Head of caudate nucleus (tissue), 42 donors: ENCODE measurements around the gene CLCN1.

Source experiments
- DNase-seq, 42 donors: peaks; one replicate each; pipeline versions ENCODE4 v3.0.0 to v3.0.0-alpha.2; 2020 to 2021; ENCODE audit warnings: mixed read lengths in 7 of 42
- intact Hi-C: fragments of 100-400 bp; cut with DNase I; formaldehyde crosslinking; loops from one replicate; pipeline ENCODE4 v1.15.0; 2022

The CLCN1 gene

DNA sequence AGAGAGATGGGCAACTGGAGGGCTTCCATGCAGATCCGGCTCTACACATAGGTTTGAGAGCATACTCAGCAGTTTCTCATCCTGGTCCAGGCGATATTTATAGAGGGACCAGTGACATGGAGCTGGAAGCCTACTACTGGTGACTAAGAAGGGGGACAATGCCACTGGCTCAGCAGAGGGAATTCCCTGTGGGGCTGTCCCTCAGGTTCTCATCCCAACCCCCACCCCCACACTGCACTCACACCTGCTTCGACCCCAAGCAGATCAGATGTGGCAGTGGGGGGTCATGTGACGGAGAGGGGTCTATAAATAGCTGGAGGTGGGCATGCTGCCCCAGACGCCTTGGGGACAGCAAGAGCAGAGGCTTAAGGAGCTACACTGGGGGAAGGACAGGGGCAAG is at the start of gene CLCN1:
TSS of gene CLCN1 (plus strand) at position 336 of the 400 bp plus-strand sequence. CDS start 102 bp downstream, outside the sequence.
- intact Hi-C loops, result no loop called here
- DNase-seq, result no peak

DNA sequence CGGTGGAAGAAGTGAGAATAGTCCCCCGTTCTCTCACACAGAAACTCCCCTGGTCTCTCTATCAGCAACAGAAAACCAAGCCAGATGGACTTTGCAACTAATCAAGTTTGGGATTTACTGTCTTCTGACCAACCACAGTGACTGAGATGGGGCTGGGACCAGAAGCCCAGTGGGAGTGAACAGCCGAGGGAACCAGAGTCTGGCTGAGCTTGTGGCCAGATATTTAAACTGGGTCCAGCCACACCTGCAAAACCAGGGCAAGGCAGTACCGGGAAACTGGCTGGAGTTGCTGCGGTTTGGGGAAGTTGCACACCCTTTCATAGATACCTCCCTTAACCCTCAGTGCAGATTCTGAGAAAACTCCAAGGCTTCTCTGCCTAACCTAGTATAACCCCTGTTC is 46.7 kb upstream of the CLCN1 start:
- intact Hi-C loops, result no loop called here

DNA sequence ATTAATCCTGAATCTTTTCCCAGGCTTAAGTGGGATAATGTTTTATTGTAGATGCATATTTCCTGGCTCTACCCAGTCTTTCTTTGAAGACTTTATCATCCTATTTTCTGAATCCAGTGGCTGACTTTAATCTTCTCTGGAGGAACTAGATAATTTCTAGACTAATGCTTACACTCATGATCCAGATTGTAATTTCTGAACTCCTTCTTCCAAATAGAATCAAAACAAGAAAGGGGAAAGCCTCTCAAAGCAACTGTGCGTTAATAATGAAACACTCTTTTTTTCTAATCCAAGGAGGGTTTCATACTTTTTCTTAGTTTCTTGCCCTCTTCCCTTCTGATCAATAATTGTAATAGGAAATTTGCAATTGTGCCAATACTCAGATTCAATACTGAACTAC is 44.7 kb upstream of the CLCN1 start:
- no peak for DNase-seq
- intact Hi-C loops, result no loop called here

More for the DNA sequence above, 46.7 kb upstream of the CLCN1 start:
- peak in 1 of 42 donors; percentile 35 for DNase-seq

DNA sequence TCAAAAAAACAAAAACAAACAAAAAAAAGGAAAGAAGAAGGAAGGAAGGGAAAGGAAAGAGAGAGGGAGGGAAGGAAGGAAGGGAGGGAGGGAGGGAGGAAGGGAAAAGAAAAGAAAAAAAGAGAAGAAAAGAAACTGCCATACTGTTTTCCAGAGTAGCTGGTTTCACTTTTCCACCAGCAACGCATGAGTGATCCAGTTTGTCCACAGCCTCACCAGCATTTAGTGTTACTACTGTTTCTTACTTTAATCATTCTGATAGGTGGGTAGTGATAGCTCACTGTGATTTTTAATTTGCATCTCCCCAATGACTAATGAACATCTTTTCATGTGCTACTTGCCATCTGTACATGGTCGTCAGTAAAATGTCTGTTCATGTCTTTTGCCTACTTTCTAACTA is 43.0 kb upstream of the CLCN1 start:
- intact Hi-C loops, result no loop called here
- DNase-seq, result no peak

DNA sequence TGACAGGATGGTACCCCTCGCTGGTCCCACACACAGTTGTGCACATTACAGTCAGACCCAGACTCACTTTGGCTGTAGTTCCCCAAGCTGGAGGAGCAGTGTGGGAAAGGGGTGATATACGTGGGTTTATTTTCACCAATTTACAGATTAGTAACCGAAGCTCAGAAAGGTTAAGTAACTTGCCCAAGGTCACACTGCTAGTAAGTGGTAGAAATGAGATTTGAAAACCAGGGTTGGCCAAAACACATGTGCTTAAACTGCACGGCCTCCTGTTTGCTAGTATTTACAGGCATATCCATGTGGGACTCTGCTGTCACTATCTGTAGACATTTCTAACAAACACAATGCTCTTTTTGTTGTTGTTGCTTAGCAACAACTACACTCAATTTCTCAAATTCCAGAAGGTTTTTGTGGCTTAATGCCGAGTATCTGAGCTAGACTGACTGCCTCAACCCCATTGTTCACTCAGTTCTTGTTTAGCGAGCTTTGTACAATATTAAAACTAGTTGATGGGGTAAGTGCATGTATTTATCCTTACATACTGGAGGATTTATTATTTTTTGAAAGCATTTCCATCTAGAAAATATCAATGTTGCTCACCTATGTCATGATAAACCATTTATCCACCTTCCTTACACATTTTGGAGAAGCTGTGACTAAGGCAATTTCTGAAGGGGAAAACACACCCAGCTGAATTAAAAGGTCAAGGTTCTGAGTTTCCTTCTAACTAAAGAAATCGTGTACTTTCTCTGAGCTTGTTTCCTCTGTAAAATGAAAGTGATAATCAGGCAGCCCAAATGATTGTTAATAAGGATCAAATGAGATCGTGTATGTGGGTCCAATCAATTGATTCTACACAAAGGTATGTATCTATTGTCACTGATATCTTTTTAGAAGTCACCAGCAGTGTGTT is 36.5 kb upstream of the CLCN1 start:
- DNase-seq, result peak in 11 of 42 donors; percentile 28 to 80 (median 45)
- intact Hi-C loops, result no loop called here

DNA sequence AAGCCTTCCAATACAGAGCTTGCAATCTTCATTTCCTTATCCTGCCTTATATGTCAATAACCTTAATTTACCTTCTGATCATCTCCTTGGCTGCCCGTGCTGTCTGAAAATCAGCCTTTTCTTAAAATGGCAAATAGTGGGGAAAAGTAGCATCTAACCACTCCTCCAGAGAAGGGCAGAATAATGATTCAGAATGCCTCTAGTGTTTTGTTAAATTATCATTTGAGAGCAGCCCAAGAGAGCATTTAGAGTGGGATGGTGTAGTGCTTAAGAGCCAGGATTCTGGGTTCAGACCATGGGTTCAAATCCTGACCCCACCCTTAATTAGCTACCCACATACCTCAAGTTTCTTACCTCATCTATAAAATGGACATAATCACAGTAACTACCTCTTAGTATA is 35.8 kb upstream of the CLCN1 start:
- no peak for DNase-seq
- intact Hi-C loops, result no loop called here

DNA sequence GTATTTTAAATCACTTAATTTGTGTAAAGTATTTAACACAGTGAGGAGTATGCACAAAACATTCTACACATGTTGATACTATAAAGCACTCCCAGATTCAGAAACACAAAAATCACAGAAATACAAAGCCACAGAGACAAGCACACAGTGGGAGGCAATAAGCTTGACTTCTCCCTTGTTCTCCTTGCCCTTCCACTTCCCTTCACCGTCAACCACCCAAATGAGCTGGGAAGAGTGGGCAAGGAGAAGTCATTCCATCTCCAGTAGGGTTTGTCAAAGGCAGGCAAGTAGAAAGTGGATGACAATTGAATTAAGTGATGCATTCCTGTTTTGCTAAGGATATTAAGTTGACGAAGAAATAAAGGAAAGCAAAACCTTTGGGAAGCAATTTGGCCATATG is 35.3 kb upstream of the CLCN1 start:
- no peak for DNase-seq
- intact Hi-C loops, result no loop called here

DNA sequence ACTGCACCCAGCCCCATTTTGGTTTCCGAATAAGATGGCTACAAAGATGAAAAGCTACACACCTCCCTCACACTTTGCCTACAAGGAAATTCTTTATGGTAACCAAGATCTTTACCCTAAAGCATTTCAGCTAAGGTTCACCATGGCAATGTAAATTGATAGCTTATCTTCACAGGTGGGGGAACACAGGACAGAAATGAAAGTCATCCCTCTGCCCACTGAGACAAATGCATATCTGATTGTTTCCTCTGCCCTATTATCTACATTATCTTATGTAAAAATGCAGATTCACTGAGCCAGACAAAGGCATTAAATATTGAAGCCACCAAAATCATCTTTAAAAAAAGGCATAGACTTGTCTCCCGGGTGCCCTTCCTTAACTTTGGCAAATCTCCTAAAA is 34.4 kb upstream of the CLCN1 start:
- intact Hi-C loops, result no loop called here
- DNase-seq, result peak in 1 of 42 donors; percentile 37

DNA sequence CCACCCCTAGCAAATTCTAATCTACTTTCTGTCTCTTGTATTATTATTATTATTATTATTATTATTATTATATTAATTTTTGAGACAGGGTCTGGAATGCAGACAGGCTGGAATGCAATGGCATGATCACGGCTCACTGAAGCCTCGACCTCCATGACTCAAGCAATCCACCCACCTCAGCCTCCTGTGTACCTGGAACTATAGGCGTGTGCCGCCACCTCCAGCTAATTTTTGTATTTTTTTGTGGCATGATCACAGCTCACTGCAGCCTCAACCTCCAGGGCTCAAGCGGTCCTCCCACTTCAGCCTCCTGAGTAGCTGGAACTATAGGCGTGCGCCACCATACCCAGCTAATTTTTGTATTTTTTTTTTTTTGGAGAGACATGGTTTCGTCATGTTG is 33.8 kb upstream of the CLCN1 start:
- intact Hi-C loops, result no loop called here
- DNase-seq, result peak in 17 of 42 donors; percentile 17 to 73 (median 50)

DNA sequence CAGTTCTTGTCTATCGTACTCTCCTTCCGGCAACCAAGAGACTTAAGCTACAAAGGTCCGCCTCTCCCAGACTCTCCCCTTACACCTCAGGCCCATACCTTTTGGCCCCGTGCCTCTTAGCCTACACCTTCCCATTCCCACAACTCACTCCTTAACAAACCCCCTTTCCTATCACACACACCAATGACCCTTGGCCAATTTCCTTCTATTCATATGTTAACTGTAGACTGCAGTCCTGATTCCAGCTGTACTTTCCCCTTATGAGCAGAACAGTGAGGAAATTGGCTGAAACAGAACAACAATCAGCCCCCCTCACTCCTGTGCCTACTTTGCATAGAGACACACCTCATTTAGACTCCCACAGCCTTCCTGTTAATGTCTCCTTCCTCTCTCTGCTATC is 32.5 kb upstream of the CLCN1 start:
- no peak for DNase-seq
- intact Hi-C loops, result no loop called here

DNA sequence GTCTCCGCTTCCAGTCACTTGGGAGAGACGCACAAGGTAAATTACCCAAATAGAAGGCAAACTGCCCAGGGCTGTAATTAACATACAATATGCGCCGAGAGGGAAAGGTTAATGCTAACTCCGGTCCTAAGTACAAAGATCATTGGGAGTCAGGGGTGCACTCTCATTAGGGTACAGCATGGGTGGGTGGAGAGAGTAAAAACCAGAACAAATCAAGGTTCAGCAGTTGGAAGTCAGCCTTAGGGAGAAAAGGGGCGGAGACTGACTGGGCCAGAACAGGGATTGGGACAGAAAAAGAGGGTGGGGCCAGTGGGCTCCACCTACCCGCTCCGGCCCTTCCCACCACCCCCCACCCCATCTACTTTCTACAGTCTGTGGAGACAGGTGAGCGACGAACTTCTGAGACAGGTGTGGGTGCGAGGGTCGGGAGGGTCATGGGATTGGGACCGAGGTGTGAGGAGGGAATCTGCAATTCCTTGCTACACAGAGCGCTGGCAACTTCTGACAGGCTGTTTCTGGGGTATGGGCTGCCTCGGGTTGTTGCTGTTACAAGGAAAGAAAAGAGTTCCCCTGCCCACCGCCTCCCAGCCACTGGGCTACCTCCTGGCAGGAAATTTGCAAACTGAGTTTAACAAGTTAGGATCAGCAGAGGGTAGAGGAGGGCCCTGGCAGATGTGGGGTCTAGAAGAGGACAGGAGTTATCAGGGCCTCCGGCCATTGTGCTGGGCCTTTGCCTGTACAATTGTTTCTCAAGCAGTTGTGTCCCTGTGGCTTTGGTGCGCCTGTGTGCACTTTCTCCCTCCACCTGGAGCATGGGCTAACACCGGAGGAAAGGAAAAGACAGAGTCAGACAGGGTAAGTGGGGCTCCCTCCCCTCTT is 31.1 kb upstream of the CLCN1 start, which contains the start of gene TMEM139:
TSS of gene TMEM139 (plus strand) at position 368 of the 879 bp plus-strand sequence. CDS start 1,000 bp downstream, outside the sequence.
- peak in 14 of 42 donors; percentile 18 to 66 (median 44) for DNase-seq
- intact Hi-C loops, result no loop called here

DNA sequence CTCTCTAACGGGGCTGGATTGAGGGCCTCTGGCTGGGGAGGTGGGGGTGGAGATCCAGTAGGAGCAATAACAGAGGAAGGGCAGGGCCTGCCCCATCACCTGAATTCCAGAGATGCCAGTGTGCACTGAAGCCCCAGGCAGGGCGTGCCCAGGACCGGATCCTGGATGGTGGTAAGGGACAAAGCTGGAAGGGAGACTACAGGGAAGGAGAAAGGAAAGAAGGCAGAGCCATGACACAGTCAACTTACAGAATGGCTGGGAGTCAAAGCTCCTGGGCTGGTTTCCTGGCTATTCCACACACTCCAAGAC is 30.5 kb upstream of the CLCN1 start:
- intact Hi-C loops, result no loop called here
- no peak for DNase-seq

DNA sequence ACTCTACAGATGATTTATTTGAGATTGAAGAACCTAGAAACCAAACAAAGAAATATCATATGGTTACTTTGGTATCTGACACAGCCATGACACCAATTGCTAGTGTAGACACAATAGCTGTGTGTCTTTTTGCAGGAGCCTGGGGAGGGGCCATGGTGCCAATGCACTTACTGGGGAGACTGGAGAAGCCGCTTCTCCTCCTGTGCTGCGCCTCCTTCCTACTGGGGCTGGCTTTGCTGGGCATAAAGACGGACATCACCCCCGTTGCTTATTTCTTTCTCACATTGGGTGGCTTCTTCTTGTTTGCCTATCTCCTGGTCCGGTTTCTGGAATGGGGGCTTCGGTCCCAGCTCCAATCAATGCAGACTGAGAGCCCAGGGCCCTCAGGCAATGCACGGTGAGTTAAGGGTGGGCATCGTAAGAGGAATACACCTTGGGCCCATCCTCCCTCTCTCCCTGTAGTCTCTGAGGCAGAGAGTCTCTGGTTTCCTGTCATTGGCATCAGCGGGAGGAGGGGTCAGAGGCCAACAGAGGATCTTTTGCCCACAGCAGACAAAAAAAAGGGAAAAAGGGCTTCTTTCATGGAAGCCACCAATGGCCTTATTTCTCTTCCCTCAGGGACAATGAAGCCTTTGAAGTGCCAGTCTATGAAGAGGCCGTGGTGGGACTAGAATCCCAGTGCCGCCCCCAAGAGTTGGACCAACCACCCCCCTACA is 29.9 kb upstream of the CLCN1 start:
- peak in 36 of 42 donors; percentile 25 to 86 (median 67) for DNase-seq
- intact Hi-C loops, result no loop called here

DNA sequence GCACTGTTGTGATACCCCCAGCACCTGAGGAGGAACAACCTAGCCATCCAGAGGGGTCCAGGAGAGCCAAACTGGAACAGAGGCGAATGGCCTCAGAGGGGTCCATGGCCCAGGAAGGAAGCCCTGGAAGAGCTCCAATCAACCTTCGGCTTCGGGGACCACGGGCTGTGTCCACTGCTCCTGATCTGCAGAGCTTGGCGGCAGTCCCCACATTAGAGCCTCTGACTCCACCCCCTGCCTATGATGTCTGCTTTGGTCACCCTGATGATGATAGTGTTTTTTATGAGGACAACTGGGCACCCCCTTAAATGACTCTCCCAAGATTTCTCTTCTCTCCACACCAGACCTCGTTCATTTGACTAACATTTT is 29.4 kb upstream of the CLCN1 start:
- intact Hi-C loops, result no loop called here
- peak in 36 of 42 donors; percentile 21 to 87 (median 62) for DNase-seq

DNA sequence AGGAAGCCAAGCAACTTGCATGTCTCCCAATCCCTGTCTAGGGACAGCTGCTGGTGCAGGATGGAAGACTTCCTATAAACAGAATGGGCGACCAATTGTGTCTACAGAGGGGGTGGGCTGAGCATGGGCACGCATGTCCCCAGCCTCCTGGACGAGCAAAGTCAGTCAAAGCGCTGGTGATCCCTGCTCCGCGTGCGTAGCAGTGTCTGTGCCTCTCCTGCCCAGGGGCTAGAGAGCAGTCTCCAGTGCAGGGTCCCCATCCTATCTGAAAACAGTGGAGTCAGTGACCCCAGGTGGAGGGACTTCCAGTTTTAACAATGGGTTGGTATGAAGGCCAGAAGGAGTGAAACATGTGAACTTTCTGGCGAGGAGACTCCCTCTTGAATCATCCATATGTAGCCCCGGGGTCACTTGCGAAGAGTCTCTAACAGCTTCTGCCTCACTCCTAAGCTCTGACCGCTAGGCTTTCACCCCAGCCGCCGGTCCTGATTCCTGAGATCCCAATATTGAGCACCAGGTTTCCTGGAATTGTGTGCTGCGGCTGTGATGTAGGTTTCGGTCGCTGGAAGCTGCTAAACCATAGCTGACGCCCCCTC is 28.5 kb upstream of the CLCN1 start:
- intact Hi-C loops, result no loop called here
- DNase-seq, result peak in 2 of 42 donors; percentile 17 to 19

DNA sequence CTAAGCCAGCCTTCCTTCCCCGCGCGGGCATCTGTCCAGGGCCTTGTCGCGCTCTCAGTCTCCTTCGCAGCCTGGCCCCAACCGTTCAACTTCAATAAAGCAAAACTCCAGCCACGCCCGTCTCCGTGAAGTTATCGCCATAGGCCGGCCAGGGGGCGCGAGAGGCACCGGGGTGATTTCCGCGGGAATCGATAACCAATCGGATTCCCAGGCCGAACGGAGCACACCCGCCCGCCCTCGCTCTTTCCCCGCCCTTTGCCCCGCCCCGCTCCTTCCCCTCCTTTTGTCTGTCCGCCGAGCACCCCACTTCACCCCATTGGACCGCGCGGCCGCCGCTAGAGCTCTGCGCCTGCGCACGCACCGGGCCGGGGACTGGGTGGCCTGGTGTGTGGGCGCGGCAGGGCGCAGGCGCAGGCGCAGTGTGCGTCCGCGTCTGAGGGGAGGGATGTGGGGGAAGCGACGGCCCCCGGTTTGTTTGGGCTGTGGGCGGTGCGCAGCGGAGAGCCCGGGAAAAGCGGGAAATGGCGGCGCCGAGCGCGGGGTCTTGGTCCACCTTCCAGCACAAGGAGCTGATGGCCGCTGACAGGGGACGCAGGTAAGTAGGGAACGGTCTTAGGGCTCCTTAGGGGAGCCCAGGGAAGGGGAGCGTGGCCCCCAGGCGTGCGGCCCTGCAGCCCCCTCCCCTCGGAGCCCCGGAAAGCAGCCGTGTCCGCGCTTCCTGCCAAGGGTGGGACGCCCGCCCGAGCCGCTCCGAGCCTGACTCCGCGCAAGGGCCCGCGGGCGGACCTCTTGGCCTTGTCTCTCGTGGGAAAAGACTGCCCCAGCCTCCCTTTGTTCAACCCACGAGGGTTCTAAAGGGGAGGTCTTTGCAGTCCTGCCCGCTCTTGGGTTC is 27.7 kb upstream of the CLCN1 start, which contains the start of gene CASP2:
TSS of gene CASP2 (plus strand) at position 417 of the 892 bp plus-strand sequence. CDS start at position 522, 105 bp downstream.
- intact Hi-C loops, result no loop called here

DNA sequence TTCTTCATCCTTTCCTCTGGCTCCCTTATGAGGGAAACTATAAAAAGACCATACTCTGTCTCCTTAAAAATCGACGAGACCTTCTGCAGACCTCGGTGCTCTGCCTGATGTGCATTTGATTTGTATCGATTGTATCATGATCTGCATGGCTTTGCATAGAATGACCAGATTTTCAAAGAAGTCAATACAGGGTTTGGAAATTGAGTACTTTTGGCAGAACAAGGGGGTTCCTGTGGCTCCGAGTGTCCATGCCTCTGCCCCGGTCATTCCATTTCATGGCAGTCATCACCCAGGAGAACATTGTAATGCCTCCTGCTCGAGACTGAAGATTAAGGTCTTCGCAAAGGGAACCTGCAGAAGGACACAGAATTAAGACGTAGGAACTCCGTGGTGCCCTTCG is 27.1 kb upstream of the CLCN1 start:
- DNase-seq, result no peak
- intact Hi-C loops, result no loop called here

More for the DNA sequence above, 27.7 kb upstream of the CLCN1 start, which contains the start of gene CASP2:
- DNase-seq, result peak; percentile 89 to 99 (median 98)

DNA sequence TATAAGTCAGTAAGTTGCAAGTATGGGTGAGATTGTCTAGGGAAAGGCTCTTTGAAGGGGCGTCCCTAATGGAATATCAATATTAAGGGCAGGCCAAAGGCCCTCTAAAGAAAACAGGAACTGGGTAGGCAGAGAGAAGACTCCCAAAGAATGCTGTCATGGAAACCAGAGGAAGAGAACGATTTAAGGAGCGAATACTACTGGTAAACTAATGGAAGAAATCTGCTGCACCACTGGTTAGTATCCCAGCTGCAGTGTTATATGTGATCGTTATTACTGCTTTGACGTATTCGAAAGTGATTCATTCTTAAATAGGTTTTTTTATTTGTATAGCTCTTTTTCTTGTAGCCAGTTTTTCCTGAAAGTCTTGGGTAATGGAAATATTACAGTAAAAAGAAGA is 26.5 kb upstream of the CLCN1 start:
- intact Hi-C loops, result no loop called here
- no peak for DNase-seq
